ENCODE data around the gene SNRNP25. TPM values are rescaled to one million over a fixed set of nuclear protein-coding genes. Genes with fewer than 3 reads are reported as not detected.

The SNRNP25 gene
- total RNA-seq, 1 experiment from 2014 or later = 21.2 TPM

- DNase-seq (ENCODE audit: unreplicated experiment) = no peak
- no peak overlapping the region for H3K4me3 Mint-ChIP-seq (ENCODE audit: unreplicated experiment)
- no peak overlapping the region for H3K27ac Mint-ChIP-seq (ENCODE audit: low read depth, unreplicated experiment)
- intact Hi-C loops (cut with micrococcal nuclease) = no loop called here
- no peaks in the 10 kb centered on the region for H3K27me3 Mint-ChIP-seq (ENCODE audit: insufficient read depth, unreplicated experiment)
- peaks cover 24% of the 10 kb centered on the region for H3K36me3 Mint-ChIP-seq (ENCODE audit: insufficient read depth, unreplicated experiment)
- no TSS peak for BruUV-seq (replicated peaks)
- TF ChIP-seq CTCF (IDR thresholded peaks at IDR 0.05; ENCODE audit: unreplicated experiment) = no peak
- ChIA-PET POLR2A (interaction anchor here (1.6 kb wide), 1 partner anchor 10 kb away, joined by 4 read pairs; the partner anchor contains the start of genes POLR3K and SNRNP25), CTCF (interaction anchor here (1.4 to 3.5 kb wide), 3 partner anchors 10 to 33 kb away, joined by 7 to 89 read pairs (median 10); partner anchors contain the start of genes POLR3K and SNRNP25)
- H3K9me3 Mint-ChIP-seq (ENCODE audit: unreplicated experiment) = no peaks in the 10 kb centered on the region
- H3K4me1 Mint-ChIP-seq (ENCODE audit: insufficient read depth, unreplicated experiment) = no peaks in the 10 kb centered on the region
Measured at GRCh38 chr16:63466-63865, 9.8 kb downstream of the SNRNP25 start.

DNA sequence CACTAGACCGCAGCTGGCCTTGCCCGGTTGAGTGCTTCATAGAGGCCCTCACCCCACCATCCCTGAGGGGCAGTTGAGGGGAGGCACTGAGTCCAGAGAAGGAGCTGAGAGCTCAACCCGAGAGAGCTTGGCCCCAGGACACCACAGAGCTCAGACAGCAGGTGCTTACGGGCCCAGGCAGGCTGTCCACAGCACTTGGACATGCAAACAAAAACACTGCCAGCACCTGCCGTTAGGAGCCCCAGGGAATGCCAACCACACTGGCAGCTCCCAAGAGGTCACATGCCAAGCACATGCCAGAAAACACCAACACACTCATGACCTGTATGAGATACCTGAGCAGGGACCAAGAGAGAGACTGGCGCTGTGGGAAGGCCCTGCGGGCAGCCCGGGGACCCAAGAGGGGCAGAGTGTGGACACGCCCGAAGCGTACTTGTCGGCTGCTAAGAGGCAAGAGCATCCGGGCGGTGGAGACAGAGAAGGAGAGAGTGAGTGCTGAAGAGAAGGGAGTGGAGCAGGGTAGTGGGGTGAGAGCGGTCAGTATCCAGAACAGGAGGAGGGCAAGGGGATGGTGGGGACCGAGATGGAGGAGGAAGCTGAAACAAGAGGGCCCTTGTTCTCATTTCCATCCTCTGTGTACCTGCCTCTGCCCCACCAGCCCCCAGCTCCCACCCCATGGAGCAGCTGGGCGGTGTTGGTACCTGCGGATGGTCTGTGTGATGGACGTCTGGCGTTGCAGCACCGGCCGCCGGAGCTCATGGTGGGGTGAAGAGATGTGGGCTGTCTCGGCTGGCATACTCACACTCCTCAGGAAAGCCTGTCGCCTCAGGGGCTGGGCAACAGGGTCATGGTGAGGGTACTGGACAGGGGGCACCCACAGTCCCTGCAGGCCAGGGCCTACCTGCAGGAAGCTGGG, 10.6 kb downstream of the SNRNP25 start:
- no peak for DNase-seq (ENCODE audit: unreplicated experiment)
- H3K9me3 Mint-ChIP-seq (ENCODE audit: unreplicated experiment) = no peaks in the 10 kb centered on the region
- H3K4me3 Mint-ChIP-seq (ENCODE audit: unreplicated experiment) = no peak overlapping the region
- BruUV-seq (replicated peaks) = no TSS peak
- H3K27me3 Mint-ChIP-seq (ENCODE audit: insufficient read depth, unreplicated experiment) = no peaks in the 10 kb centered on the region
- ChIA-PET CTCF (interaction anchor here (0.6 to 4.1 kb wide), 11 partner anchors 8 to 1367 kb away, joined by 3 to 89 read pairs (median 11); partner anchors contain the start of genes MPG, PERCC1, POLR3K and SNRNP25), POLR2A (interaction anchor here (1.1 to 1.6 kb wide), 2 partner anchors 11 kb away, joined by 3 to 4 read pairs; partner anchors contain the start of genes POLR3K and SNRNP25)
- H3K36me3 Mint-ChIP-seq (ENCODE audit: insufficient read depth, unreplicated experiment) = peaks cover 19% of the 10 kb centered on the region
- H3K27ac Mint-ChIP-seq (ENCODE audit: low read depth, unreplicated experiment) = no peak overlapping the region
- no peaks in the 10 kb centered on the region for H3K4me1 Mint-ChIP-seq (ENCODE audit: insufficient read depth, unreplicated experiment)
- intact Hi-C loops (cut with micrococcal nuclease) = no loop called here
- TF ChIP-seq CTCF (IDR thresholded peaks at IDR 0.05; ENCODE audit: unreplicated experiment) = no peak

DNA sequence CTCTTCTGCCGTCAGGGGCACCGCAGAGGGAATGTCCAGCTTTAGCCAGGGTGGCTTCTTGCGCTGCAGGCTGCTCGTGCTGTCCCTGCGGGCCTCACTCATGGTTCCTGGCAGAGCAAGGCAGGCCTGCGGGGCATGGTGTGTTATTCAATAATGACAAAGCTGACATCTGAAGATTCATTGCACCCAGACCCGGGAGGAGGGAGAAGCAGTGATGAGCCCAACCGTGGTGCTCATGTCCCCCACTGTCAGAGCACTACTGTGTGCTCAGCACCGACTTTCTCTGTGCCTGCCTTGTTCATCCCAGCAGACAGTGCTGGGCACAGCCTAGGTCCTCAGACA, 11.3 kb downstream of the SNRNP25 start:
- no peaks in the 10 kb centered on the region for H3K27me3 Mint-ChIP-seq (ENCODE audit: insufficient read depth, unreplicated experiment)
- CTCF ChIA-PET = interaction anchor here (0.6 to 4.1 kb wide), 14 partner anchors 8 to 297 kb away, joined by 3 to 89 read pairs (median 10); partner anchors contain the start of genes MPG, POLR3K and SNRNP25
- H3K27ac Mint-ChIP-seq (ENCODE audit: low read depth, unreplicated experiment) = no peak overlapping the region
- intact Hi-C loops (cut with micrococcal nuclease) = loop anchor here (1.0 kb wide), 3 partner anchors 32 to 297 kb away; no protein-coding TSS in a partner anchor
- TF ChIP-seq CTCF (IDR thresholded peaks at IDR 0.05; ENCODE audit: unreplicated experiment) = no peak
- no TSS peak for BruUV-seq (replicated peaks)
- no peaks in the 10 kb centered on the region for H3K9me3 Mint-ChIP-seq (ENCODE audit: unreplicated experiment)
- DNase-seq (ENCODE audit: unreplicated experiment) = no peak
- H3K4me3 Mint-ChIP-seq (ENCODE audit: unreplicated experiment) = no peak overlapping the region
- H3K36me3 Mint-ChIP-seq (ENCODE audit: insufficient read depth, unreplicated experiment) = peaks cover 15% of the 10 kb centered on the region
- POLR2A ChIA-PET = interaction anchor here (1.1 to 1.2 kb wide), 2 partner anchors 11 to 34 kb away, joined by 3 to 6 read pairs; partner anchors contain the start of genes POLR3K and SNRNP25
- no peaks in the 10 kb centered on the region for H3K4me1 Mint-ChIP-seq (ENCODE audit: insufficient read depth, unreplicated experiment)

DNA sequence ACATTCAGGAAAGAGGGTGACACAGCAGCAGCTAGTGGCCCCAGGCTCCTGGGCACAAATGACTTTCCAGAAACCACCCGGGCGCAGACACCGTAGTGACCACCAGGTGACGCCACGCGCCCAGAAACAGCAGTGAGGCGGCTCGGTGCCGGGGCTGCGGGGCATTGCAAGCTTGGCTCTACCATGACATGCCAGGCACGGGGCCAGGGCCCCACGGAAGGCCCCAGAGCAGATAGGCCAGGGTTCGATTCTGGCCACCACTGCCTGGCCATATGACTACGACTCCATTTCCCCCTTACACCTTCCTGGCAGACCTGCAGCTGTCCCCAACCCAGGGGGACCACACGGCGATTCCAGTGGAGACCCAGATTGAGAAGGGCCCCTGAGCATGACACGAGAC, 12.1 kb downstream of the SNRNP25 start:
- intact Hi-C loops (cut with micrococcal nuclease) = loop anchor here (1.0 kb wide), 3 partner anchors 32 to 297 kb away; no protein-coding TSS in a partner anchor
- Mint-ChIP-seq H3K27me3 (ENCODE audit: insufficient read depth, unreplicated experiment) (no peaks in the 10 kb centered on the region), H3K9me3 (ENCODE audit: unreplicated experiment) (no peaks in the 10 kb centered on the region), H3K27ac (ENCODE audit: low read depth, unreplicated experiment) (no peak overlapping the region), H3K4me3 (ENCODE audit: unreplicated experiment) (no peak overlapping the region), H3K4me1 (ENCODE audit: insufficient read depth, unreplicated experiment) (no peaks in the 10 kb centered on the region), H3K36me3 (ENCODE audit: insufficient read depth, unreplicated experiment) (peaks cover 6% of the 10 kb centered on the region)
- DNase-seq (ENCODE audit: unreplicated experiment) = peak; percentile 76
- BruUV-seq (replicated peaks) = no TSS peak
- peak; percentile 98 for TF ChIP-seq CTCF (IDR thresholded peaks at IDR 0.05; ENCODE audit: unreplicated experiment)
- CTCF ChIA-PET = interaction anchor here (0.6 to 4.1 kb wide), 22 partner anchors 9 to 432 kb away, joined by 3 to 89 read pairs (median 5); partner anchors contain the start of gene MPG
- POLR2A ChIA-PET = interaction anchor here (0.6 to 2.2 kb wide), 5 partner anchors 12 to 52 kb away, joined by 3 to 8 read pairs (median 6); partner anchors contain the start of genes MPG, POLR3K and SNRNP25
